GM21367 (cell line): ENCODE data around the gene NSUN2.
"Not testable (repeated sequence)": the region's sequence is repeated elsewhere in the genome, so short reads cannot be mapped to it uniquely, and the experiment has no call there.

Experiments
- ATAC-seq: cut with Tn5 transposase; IDR thresholded peaks from one replicate; pipeline ENCODE4 v1.9.1; 2021; ENCODE audit not compliant: unreplicated experiment

Gene NSUN2

GRCh38 chr5:6632888-6633468 lies at the start of gene NSUN2, which contains the start of gene SRD5A1:
Gene NSUN2 (minus strand): TSS chr5:6633044. CDS start chr5:6632979, 65 bp downstream.
Gene SRD5A1 (plus strand): TSS chr5:6633440. CDS start chr5:6633577, 137 bp downstream.
- ATAC-seq, result peak; percentile 87

DNA sequence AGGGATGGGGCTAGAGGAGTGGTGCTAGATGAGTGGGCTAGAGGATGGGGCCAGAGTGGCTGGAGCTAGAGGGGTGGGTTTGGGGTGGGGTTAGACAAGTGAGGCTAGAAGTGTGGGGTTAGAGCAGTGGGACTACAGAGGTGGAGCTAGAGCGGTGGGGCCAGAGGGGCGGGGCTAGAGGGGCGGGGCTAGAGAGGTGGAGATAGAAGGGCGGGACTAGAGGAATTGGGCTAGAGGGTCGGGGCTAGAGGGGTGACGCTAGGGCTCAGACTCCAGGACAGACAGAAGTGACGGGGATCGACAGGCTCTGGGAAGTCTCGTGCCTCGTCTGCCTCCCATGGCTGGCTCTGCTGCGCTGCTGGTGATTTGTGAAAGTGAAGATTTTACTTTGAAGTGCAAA lies 49.4 kb upstream of the NSUN2 start:
- ATAC-seq, result no peak

- ATAC-seq, result no peak
These were observed 48.8 kb upstream of the NSUN2 start for GRCh38 chr5:6681682-6682081.

DNA sequence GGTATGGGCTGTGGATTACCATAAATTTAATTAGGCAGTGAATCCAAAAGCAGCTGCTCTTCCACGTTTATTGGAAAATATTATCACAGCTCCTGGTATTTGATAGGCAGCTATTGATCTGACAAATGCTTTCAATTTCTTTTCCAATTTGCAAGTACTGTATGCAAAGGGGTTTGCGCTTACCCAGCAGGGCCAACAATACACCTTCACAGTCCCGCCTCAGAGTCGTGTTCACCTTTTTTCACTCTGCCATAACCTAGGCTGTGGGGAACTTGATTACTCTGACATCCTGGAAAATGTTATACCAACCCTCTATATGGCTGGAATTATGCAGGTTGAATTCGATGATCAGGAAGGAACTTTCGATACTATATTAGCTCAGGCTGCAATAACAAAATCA lies 48.1 kb upstream of the NSUN2 start:
- no peak for ATAC-seq

GRCh38 chr5:6678385-6678784 lies 45.5 kb upstream of the NSUN2 start:
- ATAC-seq, result no peak

DNA sequence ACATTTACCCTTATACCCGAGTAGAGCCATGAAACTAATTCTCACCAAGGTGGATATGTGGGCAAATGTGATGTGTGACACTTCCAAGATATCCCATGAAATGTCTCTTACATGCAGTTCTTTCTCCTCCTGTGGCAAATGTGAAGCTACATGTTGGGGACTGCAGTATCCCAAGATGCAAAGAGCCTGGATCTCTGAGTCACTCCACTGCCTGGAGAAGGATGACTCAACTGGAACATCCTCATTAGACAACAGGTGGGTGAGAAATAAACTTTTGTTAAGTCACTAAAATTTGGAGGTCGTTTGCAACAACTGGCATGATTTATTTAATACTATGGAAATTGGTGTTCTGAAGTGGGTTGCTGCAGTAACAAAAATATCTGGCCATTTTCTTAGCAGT lies 43.9 kb upstream of the NSUN2 start:
- ATAC-seq, result no peak

- ATAC-seq, result no peak
These were observed 43.1 kb upstream of the NSUN2 start for GRCh38 chr5:6675784-6676491.

- ATAC-seq, result no peak
These were observed 42.0 kb upstream of the NSUN2 start for GRCh38 chr5:6674886-6675285.

- no peak for ATAC-seq
These were observed 41.6 kb upstream of the NSUN2 start for GRCh38 chr5:6674421-6674820.

- ATAC-seq, result no peak
These were observed 41.1 kb upstream of the NSUN2 start for GRCh38 chr5:6673963-6674362.

DNA sequence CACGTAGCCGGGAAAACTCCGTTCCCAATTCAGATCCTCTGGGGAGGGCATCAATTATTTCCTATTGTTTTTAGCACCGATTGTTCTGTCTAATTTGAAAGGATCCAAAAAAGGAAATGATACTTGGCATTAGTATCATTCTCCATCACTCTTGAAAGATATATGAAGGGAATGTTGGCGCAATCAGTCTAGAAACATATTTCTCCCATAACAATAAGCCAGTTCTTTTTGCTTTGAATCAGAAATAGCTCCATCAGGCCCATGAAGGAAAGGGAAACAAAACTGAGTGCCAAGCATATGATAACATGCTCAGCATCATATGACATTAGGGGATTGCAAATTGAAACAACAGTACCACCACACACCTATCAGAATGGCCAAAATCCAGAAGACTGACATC lies 40.2 kb upstream of the NSUN2 start:
- ATAC-seq, result no peak

- not testable (repeated sequence) for ATAC-seq
These were observed 35.9 kb upstream of the NSUN2 start for GRCh38 chr5:6668717-6669116.

DNA sequence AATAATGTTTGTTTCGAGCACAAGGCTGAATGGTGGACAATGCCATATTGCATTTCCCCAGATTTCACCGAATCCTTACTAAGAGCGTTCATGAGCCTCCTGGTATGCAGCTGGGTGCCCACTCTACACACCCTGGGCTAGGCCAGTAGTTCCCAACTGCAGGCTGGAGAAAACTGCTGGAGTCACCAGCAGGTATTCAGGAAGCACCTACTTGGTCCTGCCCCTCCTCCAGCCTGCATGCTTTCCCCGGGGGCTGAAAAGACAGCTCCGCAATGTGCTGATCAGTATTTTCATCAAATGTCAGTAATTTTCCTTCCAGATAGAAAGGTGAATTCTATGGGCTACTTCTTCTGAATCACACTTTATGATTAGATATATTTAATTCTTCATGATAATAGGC lies 34.8 kb upstream of the NSUN2 start:
- ATAC-seq, result no peak

DNA sequence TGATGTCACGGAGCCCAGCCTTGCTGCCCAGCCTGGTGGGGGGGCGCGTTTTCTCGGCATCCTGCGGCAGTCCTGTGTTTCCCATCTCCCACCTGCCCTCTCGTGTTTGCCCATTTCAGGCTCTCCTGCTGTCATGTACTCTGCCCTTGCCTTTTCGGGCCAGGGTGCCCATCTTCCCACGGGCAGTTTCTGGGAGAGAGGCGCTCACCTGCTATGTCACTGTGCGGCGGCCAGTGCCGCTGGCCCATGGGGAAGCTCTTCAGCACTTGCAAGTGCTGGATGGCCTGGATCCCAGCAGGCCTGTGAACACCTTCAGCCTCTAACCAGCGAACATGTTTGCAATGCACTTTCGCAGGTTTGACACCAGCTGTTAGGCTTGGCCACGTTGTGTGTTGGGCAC lies 33.9 kb upstream of the NSUN2 start:
- ATAC-seq, result no peak

GRCh38 chr5:6660688-6661087 lies 27.8 kb upstream of the NSUN2 start:
- ATAC-seq, result peak; percentile 30

DNA sequence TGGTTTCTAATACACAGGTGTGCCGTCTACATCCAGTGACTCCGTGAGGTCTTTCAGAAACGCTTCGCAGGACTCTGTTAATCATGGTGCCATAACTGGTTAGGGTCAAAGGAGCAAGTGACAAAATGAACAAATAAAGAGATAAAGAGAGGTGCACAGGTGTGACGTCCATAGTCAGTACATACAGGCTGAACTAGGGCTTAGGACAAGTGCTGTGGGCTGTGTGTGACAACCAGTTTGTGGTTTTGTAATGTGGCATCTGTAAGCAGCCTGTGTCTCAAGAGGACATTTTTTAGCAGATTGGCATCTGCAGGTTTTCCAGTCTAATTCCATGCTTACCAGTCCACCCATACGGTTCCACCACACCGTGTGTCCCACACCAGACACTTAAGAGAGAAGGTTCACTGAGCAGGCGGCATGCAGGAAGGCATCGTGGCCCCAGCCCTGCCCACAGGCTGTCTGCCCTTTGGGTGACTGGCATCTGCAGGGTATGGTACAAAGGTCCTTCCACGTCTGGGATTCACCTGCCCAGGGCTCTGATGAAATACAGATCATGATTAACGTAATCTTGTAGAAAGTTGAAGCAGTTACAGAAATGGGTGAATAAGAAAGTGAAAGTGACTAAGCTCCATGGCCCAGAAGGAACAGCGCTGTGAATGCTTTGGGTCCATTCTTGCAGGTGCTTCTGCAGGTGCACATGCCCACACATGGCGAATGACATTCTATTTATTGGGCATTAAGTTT lies 27.3 kb upstream of the NSUN2 start:
- ATAC-seq, result peak; percentile 84

- no peak for ATAC-seq
These were observed 23.8 kb upstream of the NSUN2 start for GRCh38 chr5:6656680-6657079.

DNA sequence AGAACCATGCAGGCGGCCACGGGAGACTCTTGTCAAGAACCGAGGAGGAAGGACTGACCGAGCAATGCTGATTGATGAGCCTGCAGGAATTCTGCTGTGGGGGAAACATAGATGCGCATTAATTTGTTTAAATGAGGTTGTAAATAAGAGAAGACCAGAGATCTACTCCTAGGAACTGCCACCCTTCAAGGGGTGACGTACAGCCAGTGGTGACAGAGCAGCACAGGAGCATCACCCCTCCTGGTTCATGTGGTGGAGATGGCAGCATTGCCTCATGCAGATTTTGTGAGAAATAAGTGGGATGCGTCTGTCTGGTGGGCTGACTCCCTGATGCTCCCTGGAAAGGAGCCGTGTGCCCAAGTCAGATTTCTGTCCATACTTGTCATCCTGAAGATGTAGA lies 22.6 kb upstream of the NSUN2 start:
- ATAC-seq, result no peak

DNA sequence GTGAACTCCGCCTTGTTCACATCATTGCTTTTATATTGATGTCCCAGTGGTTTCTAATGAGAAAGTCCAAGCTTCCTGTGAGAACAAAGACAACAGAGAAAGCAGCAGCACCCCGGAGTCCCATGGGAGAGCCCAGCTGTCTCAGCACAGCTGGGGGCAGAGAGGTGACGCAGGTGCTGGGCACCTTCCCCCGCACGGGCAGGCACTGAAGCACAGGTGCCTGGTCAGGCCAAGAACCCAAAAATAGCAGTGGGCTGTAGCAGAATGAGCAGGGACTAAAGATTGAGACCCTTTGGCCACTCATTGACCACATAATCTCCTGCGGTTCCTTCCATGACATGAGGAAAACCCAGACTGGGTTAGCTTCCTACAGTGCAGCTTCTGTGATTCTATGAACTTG lies 19.2 kb upstream of the NSUN2 start:
- ATAC-seq, result peak; percentile 95

DNA sequence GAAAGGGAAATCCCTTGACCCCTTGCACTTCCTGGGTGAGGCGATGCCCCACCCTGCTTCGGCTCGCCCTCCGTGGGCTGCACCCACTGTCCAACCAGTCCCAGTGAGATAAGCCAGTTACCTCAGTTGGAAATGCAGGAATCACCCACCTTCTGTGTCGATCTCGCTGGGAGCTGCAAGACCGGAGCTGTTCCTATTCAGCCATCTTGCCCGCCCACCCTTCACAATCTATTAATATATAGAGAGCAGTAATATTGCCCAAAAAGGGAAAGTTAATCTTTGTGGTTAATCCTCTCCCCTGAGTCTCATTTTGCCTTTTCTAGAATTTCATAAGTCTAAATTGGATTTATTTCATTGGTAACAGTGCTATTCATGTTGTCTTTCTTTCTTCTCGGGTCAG lies 16.8 kb upstream of the NSUN2 start:
- ATAC-seq, result no peak

- ATAC-seq, result no peak
These were observed 16.3 kb upstream of the NSUN2 start for GRCh38 chr5:6649186-6649585.
